22Rv1 (cell line): ENCODE data around the gene OTOF.

ENCODE experiments used
- H3K27ac ChIP-seq: fragments of 450-650 bp; 2 replicates; pipeline ENCODE4 v1.5.1; 2017
- ZFX ChIP-seq: fragments of 450-650 bp; IDR thresholded peaks from 2 replicates; pipeline ENCODE4 v1.6.1; 2017; ENCODE audit warnings: antibody characterized with exemption, borderline replicate concordance
- TF ChIP-seq, protein P1 (sequence below): fragments of 450-650 bp; IDR thresholded peaks from 2 replicates; pipeline ENCODE4 v1.5.1; 2017; ENCODE audit warnings: mild to moderate bottlenecking

Gene OTOF

DNA sequence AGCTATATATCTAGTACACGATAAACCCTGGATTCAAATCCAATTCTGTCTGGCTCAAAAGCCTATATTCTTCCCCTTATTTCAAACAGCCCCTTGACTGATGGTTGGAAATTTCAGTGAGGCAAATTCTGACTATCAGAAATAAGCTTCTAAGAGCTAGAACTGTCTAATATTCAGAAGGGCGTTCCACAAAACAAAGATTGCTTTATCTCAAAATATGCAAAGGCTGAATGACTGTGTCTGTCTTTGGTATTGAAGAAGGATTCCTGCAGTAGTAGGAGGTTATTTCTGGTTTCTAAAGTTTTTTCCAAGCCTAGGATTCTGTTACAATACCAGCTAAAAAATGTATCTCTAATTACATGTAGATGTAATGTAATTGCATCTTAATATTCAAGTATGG, 45.1 kb downstream of the OTOF start:
- H3K27ac ChIP-seq, result no peak overlapping the region
- TF ChIP-seq, protein P1, sequence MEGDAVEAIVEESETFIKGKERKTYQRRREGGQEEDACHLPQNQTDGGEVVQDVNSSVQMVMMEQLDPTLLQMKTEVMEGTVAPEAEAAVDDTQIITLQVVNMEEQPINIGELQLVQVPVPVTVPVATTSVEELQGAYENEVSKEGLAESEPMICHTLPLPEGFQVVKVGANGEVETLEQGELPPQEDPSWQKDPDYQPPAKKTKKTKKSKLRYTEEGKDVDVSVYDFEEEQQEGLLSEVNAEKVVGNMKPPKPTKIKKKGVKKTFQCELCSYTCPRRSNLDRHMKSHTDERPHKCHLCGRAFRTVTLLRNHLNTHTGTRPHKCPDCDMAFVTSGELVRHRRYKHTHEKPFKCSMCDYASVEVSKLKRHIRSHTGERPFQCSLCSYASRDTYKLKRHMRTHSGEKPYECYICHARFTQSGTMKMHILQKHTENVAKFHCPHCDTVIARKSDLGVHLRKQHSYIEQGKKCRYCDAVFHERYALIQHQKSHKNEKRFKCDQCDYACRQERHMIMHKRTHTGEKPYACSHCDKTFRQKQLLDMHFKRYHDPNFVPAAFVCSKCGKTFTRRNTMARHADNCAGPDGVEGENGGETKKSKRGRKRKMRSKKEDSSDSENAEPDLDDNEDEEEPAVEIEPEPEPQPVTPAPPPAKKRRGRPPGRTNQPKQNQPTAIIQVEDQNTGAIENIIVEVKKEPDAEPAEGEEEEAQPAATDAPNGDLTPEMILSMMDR, result no peak
- no peak for TF ChIP-seq ZFX

DNA sequence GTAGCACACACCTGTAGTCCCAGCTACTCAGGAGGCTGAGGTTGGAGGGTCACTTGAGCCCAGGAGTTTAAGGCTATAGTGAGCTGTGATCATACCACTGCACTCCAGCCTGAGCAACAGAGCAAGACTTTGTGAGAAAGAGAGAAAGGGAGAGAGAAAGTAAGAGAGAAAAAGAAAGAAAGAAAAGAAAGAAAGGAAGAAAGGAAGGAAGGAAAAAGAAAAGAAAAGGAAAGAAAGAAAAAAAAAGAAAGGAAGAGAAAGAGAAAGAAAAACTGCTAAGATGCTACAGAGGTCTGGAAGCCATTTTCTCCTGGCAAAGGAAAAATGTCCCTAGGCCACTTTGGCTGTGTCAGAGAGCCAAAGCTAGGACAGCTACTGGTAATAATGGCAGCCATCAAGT, 45.6 kb downstream of the OTOF start:
- TF ChIP-seq ZFX, result no peak
- TF ChIP-seq, protein P1, result no peak
- H3K27ac ChIP-seq, result no peak overlapping the region

DNA sequence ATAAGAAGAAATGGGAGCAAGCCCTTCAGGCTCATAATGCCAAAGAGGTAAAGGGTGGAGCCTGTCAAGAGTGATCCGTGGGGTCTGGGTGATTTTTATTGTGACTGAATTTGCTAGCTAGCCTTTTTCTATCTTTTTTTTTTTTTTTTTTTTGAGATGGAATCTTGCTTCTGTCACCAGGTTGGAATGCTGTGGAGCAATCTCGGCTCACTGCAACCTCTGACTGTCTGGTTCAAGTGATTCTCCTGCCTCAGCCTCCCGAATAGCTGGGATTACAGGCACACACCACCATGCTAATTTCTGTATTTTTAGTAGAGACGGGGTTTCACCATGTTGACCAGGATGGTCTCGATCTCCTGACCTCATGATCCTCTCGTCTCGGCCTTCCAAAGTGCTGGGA, 47.1 kb downstream of the OTOF start:
- TF ChIP-seq, protein P1, result no peak
- no peak for TF ChIP-seq ZFX
- no peak overlapping the region for H3K27ac ChIP-seq

DNA sequence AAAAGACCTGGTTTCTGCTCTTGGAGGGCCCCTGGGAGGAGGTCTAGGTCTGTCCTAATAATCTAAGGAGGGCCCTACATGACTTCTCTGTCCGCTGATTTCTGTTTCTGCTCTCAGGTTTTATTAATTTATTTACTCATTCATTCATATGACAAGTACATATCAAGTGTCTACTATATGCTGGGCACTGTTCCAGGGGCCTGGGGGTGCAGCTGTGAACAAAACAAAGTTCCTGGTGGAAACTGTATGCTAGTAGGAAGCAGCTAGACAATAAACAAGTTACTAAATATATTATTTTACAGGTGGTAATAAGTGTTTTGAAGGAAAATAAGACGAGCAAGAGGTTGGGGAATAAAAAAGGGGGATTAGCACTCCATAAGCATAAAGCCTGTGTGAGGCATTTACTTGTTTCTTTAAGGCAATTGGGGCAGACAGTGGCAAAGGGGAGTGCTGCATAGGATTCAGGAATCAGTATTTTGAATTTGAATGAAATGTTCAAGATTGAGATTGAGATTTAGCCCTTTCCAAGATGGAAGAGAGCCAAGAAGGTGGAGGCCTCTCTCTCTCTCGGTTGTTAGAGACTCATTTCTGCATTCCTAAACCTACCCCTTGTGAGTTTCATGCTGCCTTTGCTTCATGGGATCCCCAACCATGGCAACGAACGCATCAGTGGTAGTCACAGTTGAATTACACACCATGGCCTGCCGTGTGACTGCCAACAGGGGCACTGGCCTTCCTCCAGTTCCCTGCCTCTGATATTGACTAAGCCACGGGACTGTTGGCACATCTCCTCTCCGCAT, 47.9 kb downstream of the OTOF start:
- TF ChIP-seq, protein P1, result no peak
- TF ChIP-seq ZFX, result no peak
- no peak overlapping the region for H3K27ac ChIP-seq

DNA sequence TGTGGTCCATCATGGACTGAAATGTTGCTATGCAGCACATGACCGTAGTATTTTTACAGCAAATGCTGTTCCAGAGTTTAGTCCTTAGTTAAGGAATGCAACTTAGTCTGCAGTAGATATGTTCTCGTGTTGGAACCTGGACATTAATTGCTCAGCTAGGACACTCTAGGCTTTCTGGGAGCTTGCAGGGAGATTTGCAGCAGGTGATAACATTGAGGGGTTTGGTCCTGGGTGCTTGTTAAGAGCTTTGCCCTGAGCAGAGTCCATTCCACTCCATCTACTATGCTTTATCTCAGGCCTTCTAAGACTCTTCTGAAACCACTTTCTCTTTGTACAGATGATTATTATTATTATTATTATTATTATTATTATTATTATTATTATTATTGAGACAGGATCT, 49.1 kb downstream of the OTOF start:
- H3K27ac ChIP-seq, result no peak overlapping the region
- TF ChIP-seq ZFX, result no peak
- TF ChIP-seq, protein P1, result no peak

DNA sequence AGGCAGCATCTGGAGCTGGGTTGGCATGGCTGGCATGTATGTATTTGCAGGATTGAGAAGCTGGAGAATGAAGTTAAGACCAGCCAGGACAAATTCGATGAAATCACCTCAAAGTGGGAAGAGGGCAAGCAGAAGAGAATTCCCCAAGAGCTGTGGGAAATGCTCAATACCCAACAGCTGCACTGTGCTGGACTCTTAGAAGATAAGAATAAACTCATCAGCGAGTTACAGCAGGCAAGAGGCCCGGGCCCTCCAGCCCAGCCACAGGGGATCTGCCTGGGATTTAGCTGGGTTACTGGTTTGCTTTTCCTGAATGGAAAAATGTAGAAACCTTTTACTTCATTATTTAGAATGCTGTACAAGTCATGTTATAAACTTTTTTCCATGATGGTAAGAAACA, 53.7 kb downstream of the OTOF start:
- H3K27ac ChIP-seq, result no peak overlapping the region
- TF ChIP-seq, protein P1, result no peak
- no peak for TF ChIP-seq ZFX

DNA sequence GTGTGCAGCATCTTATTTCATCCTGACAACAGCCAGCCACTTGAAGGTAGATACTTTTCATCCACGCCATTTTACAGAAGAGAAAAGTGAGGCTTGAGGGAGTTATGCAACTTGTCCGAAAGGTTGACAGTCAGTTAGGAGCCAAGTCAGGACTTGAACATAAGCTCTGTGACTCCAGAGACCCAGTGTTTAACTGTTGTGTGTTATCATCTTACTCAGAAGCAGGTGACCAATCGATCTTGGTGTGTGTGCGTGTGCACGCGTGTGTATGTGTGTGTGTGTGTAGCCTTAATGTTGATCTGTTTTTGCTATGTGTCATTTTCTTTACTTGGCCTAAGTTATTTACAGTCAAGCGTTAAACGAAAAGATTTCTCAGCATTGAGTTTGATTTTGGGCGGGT, 54.2 kb downstream of the OTOF start:
- H3K27ac ChIP-seq, result no peak overlapping the region
- TF ChIP-seq, protein P1, result no peak
- TF ChIP-seq ZFX, result no peak
